PC-3 (cell line): ENCODE results near the gene WIPF1.

Source experiments
- EZH2 ChIP-seq: fragments of 300-600 bp; sonication (generic); IDR thresholded peaks from one replicate; pipeline ENCODE4 v1.6.1; 2017; ENCODE audit warnings: antibody characterized with exemption, mild to moderate bottlenecking, low read length; ENCODE audit not compliant: unreplicated experiment
- EZH2phosphoT487 ChIP-seq: fragments of 300-600 bp; sonication (generic); IDR thresholded peaks from 2 replicates; pipeline ENCODE4 v1.6.1; 2018; ENCODE audit warnings: mild to moderate bottlenecking, antibody characterized with exemption, low read length, borderline replicate concordance
- TF ChIP-seq, protein P1 (sequence below): fragments of 300-600 bp; sonication (generic); conservative IDR thresholded peaks from 2 replicates; pipeline ENCODE4 v1.5.1; 2017; ENCODE audit warnings: antibody characterized with exemption, low read depth, mild to moderate bottlenecking, low read length

DNA sequence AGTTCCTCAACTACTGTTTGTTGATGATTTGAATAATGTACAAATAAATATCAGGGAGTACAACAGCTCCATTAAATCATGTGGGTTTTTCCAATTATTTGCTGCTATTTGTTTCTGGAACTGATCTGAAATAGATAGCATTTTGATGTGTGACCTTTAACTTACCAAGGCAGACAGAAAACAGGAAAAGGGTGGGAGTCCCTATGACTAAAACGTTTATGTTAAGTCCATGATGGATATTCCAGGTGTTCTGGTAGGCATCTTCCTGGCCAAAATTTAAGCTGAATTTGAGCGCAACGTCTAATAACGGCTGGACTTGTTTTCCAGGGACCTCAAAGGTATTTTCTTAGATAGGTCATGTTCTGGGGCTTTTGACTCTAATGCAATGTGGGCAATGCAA, 41.6 kb downstream of the WIPF1 start:
- TF ChIP-seq, protein P1, sequence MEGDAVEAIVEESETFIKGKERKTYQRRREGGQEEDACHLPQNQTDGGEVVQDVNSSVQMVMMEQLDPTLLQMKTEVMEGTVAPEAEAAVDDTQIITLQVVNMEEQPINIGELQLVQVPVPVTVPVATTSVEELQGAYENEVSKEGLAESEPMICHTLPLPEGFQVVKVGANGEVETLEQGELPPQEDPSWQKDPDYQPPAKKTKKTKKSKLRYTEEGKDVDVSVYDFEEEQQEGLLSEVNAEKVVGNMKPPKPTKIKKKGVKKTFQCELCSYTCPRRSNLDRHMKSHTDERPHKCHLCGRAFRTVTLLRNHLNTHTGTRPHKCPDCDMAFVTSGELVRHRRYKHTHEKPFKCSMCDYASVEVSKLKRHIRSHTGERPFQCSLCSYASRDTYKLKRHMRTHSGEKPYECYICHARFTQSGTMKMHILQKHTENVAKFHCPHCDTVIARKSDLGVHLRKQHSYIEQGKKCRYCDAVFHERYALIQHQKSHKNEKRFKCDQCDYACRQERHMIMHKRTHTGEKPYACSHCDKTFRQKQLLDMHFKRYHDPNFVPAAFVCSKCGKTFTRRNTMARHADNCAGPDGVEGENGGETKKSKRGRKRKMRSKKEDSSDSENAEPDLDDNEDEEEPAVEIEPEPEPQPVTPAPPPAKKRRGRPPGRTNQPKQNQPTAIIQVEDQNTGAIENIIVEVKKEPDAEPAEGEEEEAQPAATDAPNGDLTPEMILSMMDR: no peak
- TF ChIP-seq EZH2phosphoT487 (no peak), EZH2 (no peak)
